ENCODE measurements around the gene TAS2R60.

GRCh38 chr7:143477501-143478150 lies 34.4 kb downstream of the TAS2R60 start, which contains the start of gene TAS2R41:
- no peak for TF ChIP-seq RAD21 (IDR thresholded peaks at IDR 0.05; ENCODE audit: low read length)
- TF ChIP-seq REST (IDR thresholded peaks at IDR 0.05; ENCODE audit: low read depth, low read length), result no peak
- TF ChIP-seq, protein P1, sequence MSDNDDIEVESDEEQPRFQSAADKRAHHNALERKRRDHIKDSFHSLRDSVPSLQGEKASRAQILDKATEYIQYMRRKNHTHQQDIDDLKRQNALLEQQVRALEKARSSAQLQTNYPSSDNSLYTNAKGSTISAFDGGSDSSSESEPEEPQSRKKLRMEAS (IDR thresholded peaks at IDR 0.05; ENCODE audit: low read depth), result no peak
- TF ChIP-seq CTCF (IDR thresholded peaks at IDR 0.05), result no peak
- no peak for TF ChIP-seq USF2 (IDR thresholded peaks at IDR 0.05; ENCODE audit: borderline replicate concordance, low read depth, low read length)
- TF ChIP-seq FOSL2 (IDR thresholded peaks at IDR 0.05; ENCODE audit: borderline replicate concordance, low read depth), result no peak
- no peak for TF ChIP-seq POLR2AphosphoS5 (IDR thresholded peaks at IDR 0.05; ENCODE audit: low read depth, low read length)
- no peak for TF ChIP-seq MEF2A (IDR thresholded peaks at IDR 0.05; ENCODE audit: borderline replicate concordance, low read depth)
- no peak for TF ChIP-seq EP300 (IDR thresholded peaks at IDR 0.05; ENCODE audit: borderline replicate concordance in 1 of 2, low read depth in 1 of 2, low read length in 1 of 2)
- TF ChIP-seq, protein P2, sequence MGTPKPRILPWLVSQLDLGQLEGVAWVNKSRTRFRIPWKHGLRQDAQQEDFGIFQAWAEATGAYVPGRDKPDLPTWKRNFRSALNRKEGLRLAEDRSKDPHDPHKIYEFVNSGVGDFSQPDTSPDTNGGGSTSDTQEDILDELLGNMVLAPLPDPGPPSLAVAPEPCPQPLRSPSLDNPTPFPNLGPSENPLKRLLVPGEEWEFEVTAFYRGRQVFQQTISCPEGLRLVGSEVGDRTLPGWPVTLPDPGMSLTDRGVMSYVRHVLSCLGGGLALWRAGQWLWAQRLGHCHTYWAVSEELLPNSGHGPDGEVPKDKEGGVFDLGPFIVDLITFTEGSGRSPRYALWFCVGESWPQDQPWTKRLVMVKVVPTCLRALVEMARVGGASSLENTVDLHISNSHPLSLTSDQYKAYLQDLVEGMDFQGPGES (IDR thresholded peaks at IDR 0.05; ENCODE audit: low read depth, low read length), result no peak
- TF ChIP-seq GATA2 (CRISPR knock-in tag; IDR thresholded peaks at IDR 0.05), result no peak
- no peak for TF ChIP-seq CHD2 (IDR thresholded peaks at IDR 0.05; ENCODE audit: low read length, partially characterized antibody)
